Hypothalamus (tissue), 51 donors: ENCODE results near the gene PLXNC1.

Source experiments
- DNase-seq, 51 donors: peaks; one replicate each; lab custom pipeline; 2025; lab: John Stamatoyannopoulos, UW

The PLXNC1 gene

DNA sequence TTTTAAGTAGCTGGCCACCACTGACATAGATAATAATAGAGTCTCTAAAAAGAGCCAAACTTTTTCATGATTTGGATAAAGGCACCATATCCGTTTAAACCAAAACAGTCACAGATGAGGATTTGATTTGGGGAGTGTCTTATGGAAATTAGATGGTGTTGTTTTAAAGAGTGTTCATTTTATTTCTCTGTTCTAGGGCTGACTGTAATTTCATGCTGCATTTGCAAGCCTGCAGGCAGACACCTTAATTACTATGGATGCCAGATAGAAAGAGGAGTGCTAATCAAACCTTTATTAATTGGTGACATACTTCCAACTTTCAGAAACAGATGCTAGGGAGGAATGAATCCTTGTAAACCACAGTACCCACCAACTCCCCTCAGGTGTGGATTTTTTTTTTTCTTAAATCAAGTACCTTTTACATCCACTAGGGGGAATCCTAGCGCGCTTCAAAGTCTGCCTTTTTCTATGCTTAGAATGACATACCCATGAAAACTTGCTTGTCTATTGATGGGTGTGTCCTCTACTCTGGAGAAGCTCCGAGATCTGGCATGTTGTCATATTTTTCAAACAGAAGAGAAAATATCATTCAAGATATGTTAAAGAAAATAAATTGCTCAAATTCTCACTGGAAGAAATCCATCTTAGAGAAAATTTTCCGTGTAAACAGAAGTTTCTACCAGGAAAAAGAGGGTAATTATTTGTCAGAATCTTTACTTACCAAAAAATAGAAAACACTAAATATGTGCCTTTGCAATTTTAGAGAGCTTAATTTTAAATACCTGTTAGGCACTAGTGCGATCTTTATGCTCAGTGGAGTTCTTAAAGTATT, 14.2 kb upstream of the PLXNC1 start:
- DNase-seq = peak in 3 of 51 donors; percentile 2 to 15 (median 10)

DNA sequence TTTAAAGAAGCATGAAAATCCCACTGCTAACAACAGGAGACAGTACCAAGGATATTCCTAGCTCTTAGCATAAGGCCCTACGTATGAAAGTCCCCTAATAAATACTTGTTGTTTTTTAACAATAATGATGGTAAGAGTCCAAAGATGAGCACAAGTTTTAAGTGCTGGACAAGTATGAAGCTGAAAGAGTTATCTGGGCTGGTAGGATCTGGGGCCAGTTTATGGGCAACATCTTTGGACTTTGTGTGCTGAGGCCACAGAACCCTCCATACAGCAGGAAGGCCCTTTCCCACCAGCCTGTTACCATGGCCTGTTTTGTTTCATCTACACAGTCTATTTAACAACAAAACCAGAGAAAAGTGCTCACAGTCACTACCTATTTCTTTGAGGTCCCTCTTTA, 12.5 kb upstream of the PLXNC1 start:
- no peak for DNase-seq

DNA sequence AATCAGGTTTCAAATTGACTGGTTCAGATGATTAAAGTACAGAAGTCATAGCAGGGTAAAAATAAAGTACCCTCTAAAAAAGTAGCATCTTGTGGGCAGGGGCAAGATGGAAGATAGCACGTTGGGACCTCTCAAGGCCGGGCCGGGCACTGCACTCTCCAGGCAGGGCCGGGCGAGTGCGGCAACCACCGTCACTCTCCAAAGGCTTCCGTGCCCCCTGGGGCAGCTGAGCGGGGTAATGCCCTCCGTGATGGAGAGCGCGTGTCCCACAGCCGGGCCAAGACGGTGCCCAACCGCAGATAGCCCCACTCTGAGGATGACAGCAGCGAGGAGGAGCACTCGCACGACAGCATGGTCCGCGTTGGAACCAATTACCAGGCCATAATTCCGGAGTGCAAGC, 8.6 kb upstream of the PLXNC1 start:
- DNase-seq = no peak

DNA sequence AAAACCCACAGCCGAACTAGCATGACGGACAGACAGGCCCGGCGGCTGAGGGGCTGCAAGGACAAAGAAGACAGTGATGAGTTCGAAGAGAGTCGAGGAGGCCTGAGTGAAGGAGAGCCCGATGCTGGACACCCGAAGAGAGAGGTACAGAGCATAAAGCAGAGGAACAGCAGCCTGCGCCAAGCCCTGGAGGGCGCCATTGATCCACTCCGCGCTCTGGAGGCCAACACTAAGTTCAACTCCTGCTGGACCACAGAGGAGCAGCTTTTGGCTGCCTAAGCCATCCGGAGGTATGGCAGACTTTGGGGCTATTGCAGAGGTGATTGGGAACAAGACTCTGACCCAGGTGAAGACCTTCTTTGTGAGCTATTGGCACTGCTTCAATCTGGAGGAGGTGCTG, 7.8 kb upstream of the PLXNC1 start:
- no peak for DNase-seq

DNA sequence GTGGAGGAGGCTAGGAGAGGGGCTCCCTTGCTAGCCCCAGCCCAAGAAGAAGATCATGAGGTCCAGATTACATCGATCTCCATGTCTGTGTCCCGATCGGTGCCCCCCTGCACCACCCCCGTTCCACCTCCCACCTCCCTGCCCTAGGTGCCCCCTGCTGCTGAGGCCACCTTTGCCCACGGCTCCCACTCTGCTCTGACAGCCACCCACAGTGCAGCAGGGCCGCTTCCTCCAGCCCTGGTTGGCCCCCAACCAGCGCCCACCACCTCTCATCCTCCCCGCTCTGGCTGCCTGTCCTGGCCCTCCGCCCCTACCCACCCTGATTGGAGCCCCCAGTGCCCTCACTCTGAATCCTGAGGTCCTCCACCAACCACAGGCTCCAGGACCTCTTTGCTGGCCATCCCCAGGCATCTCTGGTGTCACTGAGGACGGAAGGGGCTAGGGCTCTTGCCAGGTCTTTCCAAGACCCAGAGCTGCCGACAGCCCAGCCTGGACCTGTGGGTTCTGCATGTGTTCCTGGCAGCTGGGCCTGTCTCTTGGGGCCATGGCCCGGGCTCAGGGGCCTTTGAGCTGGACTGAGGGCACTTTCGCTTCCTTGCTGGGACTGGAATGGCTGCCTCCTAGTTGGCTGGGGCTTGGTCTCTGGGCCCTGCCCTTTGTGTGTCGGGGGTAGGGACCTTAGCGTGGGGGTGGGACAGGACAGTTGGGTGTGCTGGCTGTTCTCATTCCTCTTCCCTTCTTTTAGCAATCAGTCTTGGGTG, 7.2 kb upstream of the PLXNC1 start:
- DNase-seq = no peak

DNA sequence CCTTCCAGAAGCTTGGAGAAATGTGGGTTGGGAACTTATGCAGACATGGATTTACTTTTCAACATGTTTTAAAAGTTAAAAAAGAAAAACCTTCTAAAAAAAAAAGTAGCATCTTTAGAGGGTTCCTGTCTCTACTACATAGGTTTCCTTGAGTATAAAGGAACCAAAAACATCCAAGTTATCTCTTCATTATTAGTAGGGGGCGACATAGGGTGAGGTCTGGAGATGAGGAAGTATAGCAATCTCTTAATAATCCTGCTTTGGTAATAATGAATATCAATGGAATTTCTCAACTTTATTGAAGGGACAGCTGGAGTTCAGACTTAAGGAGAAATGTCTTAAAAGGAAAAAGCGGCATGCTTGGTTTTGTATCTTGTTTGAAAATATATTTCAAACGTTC, 6.5 kb upstream of the PLXNC1 start:
- DNase-seq = no peak

DNA sequence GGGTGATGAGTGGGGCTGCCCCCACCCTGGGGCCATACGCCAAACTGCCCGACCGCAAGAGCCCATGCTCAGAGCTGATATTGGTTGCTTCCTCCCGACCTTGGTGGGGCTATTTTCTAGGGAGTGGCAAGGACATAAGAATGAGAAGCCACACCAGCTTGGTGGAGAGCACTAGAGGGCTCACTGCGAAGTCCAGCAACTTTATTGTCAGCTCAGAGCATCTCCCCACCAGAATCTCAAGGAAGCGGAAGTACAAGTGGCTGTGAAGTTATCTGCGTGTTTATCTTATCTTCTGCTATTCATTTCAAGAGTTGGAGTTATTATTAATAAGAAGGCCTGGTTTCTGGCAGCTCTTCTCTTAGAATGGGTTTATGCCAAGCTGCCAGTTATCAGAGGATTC, 4.9 kb upstream of the PLXNC1 start:
- DNase-seq = no peak

DNA sequence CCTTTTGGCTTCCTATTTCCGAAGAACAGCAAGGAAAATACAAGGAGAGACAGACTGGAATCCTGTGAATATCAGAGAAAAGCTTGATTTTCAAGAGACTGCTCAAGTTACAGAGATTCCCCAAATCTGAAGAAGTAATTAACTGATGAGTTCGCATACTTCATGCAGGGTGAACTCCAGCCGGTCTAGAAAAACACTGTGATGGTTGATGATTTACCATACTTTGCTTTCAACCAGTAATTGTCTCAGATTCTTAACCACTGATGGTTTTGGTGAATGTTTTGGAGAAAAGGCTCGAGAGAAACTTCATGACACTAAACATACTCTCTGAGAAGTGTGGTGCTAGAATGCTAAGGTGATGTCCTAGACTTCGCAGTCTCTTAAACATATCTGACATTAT, 4.4 kb upstream of the PLXNC1 start:
- no peak for DNase-seq

DNA sequence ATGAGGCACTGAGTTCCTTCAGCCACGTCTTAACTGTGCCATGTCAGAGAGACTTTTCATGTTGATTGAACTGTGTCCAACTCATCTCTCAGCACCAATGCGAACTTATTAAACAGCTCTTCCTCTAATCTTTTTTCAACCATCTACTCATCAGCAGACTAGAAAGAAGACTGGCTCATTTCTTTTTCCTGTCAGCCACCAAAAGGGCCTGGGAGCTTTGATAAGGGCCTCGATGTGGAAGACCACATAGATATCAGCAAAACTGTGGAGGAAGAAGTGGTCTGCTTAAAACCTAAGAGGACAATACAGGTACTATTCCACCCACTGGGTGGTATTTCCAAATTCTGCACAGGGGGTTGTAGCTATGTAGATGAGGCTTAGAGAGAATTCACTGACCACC, 3.6 kb upstream of the PLXNC1 start:
- DNase-seq = no peak

DNA sequence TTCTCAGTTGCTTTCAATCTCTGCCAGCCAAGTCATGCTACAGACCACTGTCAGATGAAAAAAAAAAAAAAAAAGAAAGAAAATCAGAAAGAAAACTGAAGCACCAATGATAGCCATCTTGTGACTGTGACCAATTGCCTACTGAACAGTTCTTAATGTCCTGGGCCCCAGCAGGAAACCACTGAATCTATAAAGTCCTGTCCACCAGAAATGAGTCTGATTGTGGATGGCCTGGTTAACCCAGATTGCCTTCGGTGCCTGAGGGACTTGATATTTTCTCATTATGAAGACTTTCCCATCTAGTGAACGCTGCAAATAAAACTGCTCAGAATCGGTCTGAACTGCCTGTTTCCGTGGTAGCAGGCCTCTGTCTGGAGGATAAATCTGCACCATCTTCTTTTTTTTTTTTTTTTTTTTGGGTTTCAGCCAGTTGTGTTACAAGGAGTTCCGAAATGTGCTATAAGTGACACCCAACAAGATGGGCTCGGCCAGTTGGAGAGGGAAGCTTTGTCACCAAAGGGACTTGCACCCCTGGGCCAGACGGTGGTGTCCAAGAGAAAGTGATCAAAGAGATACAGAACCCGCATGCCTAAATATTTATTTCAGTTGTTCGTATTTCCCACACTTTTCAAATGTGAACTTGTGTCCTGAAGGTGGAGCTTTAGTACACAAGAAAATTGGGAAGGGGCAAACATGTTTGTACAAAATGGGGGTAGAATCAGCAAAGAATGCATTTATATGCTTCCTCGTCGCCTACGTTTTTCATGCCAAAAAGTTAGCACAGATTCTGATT, 3.0 kb upstream of the PLXNC1 start:
- peak in 9 of 51 donors; percentile 6 to 49 (median 19) for DNase-seq

DNA sequence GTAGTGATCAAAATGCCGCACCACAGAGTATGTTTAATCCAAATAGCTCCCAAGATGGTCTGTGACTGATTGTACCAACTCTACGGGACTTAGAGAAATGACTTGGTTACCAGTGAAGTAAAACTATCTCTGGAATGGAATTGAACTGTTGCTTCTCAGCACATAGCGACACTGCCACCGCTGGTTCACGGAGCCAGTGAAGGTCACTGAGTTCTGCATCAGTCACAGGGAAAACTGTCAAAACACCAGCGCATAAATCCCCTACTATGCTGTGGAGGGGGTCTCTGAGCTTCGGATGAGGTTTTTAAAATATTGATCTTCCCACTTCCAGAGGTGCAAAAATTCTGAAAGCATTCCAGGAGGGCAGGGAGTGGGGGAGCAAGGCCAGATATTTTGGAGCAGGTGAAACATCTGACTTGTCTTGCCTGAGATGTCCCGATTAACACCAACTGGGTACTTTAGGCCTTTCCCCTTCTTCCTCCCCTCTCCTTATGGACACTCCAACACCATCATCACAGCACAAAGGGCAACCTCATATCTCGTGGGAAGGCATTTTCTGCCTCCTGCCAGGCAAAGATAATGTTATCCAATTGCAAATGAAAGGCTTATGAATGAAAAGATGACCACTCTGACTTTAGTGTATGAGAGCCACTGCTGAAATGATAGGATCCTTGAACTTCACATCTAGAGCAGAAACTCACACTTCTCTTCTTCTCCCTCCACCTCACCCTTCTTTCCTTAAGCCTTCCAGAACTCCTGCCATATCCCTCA, 2.0 kb upstream of the PLXNC1 start:
- DNase-seq = no peak

DNA sequence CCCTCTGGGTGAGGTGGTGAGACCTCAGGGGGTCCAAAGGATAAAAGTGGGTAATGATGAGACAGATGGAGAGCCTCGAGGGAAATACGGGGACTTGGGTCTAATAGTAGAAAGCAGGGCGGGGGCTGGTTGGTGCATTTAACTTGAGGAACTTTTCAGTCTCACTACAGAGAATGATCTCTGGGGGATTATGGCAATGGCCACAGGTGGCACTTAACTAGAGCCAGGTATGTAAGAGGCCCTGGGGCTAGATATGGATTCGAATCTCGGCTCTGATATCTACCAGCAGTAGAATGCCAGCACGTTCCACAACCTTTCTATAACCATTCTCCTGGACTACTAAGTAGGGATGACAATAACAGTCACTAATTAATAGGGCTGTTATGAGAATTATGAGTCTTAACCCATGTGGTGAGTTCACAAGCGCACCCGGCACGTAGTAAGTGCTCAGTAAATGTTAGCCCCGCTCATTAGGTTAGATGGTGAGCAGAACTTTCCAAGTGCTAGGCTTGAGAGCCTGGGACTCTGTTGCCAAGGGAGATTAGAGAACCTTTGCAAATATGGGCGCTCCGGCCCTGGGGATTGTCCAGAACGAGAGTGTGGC, 888 bp upstream of the PLXNC1 start:
- DNase-seq = no peak

DNA sequence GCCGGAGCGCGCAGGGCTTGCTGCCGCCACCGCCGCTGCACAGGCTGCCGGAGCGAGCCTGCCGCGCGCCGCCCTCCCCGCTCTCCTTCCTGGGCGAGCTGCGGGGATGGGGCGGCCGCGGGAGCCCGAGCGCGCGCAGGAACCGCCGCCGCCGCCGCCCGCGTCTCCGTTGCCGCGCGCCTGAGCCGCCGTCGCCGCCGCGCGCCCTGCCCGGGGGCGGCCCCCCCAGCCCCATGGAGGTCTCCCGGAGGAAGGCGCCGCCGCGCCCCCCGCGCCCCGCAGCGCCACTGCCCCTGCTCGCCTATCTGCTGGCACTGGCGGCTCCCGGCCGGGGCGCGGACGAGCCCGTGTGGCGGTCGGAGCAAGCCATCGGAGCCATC, 352 bp downstream of the PLXNC1 start:
- DNase-seq = peak in 5 of 51 donors; percentile 43 to 61 (median 53)

DNA sequence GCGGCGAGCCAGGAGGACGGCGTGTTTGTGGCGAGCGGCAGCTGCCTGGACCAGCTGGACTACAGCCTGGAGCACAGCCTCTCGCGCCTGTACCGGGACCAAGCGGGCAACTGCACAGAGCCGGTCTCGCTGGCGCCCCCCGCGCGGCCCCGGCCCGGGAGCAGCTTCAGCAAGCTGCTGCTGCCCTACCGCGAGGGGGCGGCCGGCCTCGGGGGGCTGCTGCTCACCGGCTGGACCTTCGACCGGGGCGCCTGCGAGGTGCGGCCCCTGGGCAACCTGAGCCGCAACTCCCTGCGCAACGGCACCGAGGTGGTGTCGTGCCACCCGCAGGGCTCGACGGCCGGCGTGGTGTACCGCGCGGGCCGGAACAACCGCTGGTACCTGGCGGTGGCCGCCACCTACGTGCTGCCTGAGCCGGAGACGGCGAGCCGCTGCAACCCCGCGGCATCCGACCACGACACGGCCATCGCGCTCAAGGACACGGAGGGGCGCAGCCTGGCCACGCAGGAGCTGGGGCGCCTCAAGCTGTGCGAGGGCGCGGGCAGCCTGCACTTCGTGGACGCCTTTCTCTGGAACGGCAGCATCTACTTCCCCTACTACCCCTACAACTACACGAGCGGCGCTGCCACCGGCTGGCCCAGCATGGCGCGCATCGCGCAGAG, 873 bp downstream of the PLXNC1 start:
- DNase-seq = peak in 22 of 51 donors; percentile 8 to 61 (median 27)

DNA sequence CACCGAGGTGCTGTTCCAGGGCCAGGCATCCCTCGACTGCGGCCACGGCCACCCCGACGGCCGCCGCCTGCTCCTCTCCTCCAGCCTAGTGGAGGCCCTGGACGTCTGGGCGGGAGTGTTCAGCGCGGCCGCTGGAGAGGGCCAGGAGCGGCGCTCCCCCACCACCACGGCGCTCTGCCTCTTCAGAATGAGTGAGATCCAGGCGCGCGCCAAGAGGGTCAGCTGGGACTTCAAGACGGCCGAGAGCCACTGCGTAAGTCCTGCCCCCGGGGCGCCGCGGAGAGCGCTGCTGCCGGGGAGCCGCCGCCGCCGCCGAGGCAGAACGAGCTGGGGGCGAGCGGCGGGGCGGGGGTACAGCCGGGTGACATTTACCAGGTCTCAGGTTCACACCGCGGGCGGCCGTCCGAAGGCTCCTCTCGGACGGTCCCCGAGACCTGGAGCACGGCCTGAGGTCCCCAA, 1.4 kb downstream of the PLXNC1 start:
- peak in 28 of 51 donors; percentile 3 to 66 (median 42) for DNase-seq

DNA sequence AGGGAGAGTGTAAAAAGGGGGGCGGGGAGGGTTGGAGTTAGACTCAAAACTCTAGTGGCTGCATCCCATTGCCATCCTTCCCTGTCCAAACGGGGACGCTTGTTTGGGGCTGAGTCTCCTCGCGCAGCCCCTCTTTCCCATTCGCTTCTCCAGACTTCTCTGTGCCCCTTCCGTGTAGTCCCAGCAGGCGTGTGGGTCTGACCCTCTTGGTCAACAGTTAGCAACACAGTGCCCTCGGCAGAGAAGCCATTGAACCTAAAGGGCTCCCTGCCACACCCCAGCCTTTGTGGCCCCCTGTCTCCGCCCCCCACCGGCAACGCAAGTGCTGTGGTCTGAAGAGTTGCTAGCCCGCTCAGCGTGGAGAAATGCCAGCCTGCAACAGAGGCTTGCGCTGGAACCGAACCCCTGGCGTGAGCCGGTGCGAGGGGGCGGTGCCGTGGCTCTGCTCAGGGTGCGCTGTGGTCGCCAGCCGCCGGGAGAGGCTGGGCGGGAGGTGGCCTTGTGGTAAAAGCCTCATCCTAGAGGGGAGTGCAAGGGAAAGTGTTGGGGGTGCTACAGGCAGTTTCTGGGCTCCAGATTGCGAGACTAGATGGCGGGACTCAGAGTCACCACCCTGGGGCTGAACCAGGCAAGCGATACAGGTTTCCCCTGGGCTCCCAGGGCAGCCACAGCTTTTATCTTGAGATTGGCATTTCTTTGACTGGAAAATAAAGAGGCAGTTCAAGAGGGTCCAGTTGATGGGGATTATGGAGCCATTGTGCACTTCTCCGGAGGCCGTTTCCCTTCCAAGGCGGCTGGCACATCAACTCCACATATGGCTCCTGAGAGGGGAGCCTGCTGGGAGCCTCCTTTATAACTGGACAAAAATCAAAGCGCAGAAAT, 2.1 kb downstream of the PLXNC1 start:
- DNase-seq = peak in 13 of 51 donors; percentile 14 to 62 (median 34)

DNA sequence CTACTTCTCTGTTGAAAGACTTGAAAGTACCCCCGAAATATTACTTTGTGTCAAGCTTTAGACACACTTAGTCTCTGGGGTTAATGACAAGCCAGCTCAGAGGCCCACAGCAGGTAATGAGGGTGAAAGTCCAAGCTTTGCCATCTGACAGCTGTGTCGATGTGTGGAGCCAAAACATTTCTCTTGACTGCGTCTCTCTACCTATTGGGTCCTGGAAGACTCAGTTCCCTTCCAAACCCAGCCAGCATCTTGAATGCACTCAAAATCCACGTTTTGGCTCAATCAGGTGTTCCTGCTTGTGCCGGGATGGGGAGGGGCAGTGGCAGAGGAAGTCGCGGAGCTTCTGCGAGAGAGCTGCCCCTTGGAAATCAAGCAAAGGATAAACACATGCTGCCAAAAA, 3.2 kb downstream of the PLXNC1 start:
- DNase-seq = peak in 3 of 51 donors; percentile 6 to 33 (median 27)
